Measurements from ENCODE around the gene ZFP2.
"Not testable (repeated sequence)": the region's sequence is repeated elsewhere in the genome, so short reads cannot be mapped to it uniquely, and the experiment has no call there.

The ZFP2 gene

DNA sequence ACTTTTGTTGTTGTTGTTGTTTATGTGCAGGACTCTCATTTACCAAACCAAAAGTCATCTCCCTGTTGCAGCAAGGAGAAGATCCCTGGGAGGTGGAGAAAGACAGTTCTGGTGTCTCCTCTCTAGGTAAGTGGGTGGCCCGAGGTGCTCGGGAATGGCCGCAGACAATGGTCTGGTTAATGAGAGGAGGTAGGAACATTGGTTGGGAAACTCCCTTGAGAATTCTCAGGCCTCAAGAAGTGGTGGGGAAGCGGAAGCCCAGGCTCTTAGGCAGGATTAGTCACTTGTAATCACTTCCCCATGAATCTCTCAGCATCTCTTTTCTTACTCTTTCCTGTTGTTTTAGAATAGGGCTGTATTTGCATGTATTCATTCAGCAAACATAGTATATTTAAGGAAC lies 28.8 kb upstream of the ZFP2 start:
- TF ChIP-seq, protein P1, sequence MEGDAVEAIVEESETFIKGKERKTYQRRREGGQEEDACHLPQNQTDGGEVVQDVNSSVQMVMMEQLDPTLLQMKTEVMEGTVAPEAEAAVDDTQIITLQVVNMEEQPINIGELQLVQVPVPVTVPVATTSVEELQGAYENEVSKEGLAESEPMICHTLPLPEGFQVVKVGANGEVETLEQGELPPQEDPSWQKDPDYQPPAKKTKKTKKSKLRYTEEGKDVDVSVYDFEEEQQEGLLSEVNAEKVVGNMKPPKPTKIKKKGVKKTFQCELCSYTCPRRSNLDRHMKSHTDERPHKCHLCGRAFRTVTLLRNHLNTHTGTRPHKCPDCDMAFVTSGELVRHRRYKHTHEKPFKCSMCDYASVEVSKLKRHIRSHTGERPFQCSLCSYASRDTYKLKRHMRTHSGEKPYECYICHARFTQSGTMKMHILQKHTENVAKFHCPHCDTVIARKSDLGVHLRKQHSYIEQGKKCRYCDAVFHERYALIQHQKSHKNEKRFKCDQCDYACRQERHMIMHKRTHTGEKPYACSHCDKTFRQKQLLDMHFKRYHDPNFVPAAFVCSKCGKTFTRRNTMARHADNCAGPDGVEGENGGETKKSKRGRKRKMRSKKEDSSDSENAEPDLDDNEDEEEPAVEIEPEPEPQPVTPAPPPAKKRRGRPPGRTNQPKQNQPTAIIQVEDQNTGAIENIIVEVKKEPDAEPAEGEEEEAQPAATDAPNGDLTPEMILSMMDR (IDR thresholded peaks at IDR 0.05; ENCODE audit: low read length, missing control alignments), result no peak
- DNase-seq (ENCODE audit: low read depth), result no peak
- no peak overlapping the region for H3K4me3 ChIP-seq (replicated peaks; ENCODE audit: low read depth, low read length)

DNA sequence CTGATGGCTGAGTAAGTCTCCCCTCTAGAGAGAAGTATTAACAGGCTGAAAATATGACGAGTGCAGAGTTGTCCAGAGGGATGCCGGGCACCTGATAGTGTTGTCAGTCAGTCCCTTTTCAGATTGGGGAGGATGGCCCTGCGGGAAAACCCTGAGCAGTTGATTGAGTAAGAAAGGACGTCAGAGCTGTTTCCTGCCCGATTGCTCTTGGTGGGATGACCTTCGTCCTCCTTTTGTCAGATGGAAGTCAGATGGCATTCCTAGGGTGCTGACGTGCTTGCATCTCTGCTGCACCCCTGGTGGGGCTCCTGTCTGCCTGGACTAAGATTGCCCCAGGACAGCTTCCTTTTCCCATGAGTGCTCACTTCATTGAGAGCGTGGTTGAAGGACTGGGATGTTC lies 26.1 kb upstream of the ZFP2 start:
- DNase-seq (ENCODE audit: low read depth), result peak; percentile 75
- no peak overlapping the region for H3K4me3 ChIP-seq (replicated peaks; ENCODE audit: low read depth, low read length)
- TF ChIP-seq, protein P1 (IDR thresholded peaks at IDR 0.05; ENCODE audit: low read length, missing control alignments), result no peak

DNA sequence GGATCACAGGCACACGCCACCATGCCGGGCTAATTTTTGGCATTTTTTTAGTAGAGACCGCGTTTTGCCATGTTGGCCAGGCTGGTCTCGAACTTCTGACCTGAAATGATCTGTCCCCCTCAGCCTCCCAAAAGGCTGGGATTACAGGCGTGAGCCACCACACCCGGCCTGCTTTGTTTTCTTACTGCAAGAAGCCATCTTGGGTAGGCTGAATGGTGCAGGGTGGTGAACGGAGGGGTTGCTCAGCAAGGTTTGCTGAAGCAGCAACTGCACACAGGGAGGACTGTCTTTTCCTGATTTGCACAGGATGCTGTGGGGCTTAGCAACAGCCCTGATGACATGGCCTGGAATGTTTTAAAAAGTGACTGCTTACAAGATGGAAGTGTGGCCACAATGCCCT lies 25.3 kb upstream of the ZFP2 start:
- H3K4me3 ChIP-seq (replicated peaks; ENCODE audit: low read depth, low read length), result no peak overlapping the region
- TF ChIP-seq, protein P1 (IDR thresholded peaks at IDR 0.05; ENCODE audit: low read length, missing control alignments), result no peak
- no peak for DNase-seq (ENCODE audit: low read depth)

DNA sequence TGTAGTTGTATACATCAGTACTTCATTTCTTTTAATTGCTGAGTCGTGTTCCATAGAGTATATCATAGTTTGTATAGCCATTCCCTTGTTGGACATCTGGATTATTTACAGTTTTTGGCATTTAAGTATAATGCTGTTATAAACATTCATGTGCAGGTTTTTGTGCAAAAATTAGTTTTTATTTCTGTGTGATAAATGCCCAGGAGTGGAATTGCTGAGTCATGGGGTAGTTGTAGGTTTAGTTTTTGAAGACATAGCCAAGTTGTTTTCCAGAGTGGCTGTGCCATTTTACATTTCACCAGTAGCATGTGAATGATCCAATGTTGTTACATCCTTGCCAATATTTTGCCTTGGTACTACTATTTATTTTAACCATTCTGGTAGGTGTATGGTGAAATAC lies 23.4 kb upstream of the ZFP2 start:
- H3K4me3 ChIP-seq (replicated peaks; ENCODE audit: low read depth, low read length), result no peak overlapping the region
- TF ChIP-seq, protein P1 (IDR thresholded peaks at IDR 0.05; ENCODE audit: low read length, missing control alignments), result no peak
- DNase-seq (ENCODE audit: low read depth), result no peak

DNA sequence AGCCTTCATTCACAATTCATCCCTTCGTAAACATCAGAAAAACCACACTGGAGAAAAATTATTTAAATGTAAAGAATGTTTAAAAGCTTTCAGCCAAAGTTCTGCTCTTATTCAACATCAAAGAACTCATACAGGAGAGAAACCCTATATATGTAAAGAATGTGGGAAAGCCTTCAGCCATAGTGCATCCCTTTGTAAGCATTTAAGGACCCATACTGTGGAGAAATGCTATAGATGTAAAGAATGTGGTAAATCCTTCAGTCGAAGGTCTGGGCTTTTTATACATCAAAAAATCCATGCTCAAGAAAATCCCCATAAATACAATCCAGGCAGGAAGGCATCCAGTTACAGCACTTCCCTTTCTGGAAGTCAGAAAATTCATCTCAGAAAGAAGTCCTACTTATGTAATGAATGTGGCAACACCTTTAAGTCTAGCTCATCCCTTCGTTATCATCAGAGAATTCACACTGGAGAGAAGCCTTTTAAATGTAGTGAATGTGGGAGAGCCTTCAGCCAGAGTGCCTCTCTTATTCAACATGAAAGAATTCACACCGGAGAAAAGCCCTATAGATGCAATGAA lies 12.5 kb upstream of the ZFP2 start:
- DNase-seq (ENCODE audit: low read depth); H3K4me3 ChIP-seq (replicated peaks; ENCODE audit: low read depth, low read length): not testable (repeated sequence)

DNA sequence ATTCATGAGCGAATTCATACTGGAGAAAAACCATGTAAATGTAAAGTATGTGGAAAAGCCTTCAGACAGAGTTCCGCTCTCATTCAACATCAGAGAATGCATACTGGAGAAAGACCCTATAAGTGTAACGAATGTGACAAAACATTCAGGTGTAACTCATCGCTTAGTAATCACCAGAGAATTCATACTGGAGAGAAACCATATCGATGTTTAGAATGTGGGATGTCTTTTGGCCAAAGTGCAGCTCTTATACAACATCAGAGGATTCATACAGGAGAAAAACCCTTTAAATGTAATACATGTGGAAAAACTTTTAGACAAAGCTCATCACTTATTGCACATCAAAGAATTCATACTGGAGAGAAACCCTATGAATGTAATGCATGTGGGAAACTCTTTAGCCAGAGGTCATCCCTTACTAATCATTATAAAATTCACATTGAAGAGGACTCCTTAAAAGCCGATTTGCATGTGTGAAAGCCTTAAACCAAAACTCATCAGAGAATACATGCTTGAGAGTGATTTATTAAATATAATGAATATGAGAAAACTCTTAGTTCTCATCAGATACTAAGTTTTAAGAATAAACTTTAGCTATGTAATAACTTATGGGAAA lies 11.8 kb upstream of the ZFP2 start:
- DNase-seq (ENCODE audit: low read depth), result no peak
- H3K4me3 ChIP-seq (replicated peaks; ENCODE audit: low read depth, low read length), result no peak overlapping the region
- TF ChIP-seq, protein P1 (IDR thresholded peaks at IDR 0.05; ENCODE audit: low read length, missing control alignments), result no peak

- TF ChIP-seq, protein P1 (IDR thresholded peaks at IDR 0.05; ENCODE audit: low read length, missing control alignments), result no peak
- DNase-seq (ENCODE audit: low read depth), result no peak
- no peak overlapping the region for H3K4me3 ChIP-seq (replicated peaks; ENCODE audit: low read depth, low read length)
Observed at GRCh38 chr5:178899289-178899688, 3.6 kb downstream of the ZFP2 start.
